B cell (primary cell): ENCODE measurements around the gene CEP164. TPM values are rescaled to one million over a fixed set of nuclear protein-coding genes. Genes with fewer than 3 reads are reported as not detected.

ENCODE experiments used
- ATAC-seq: fragments of 200-7000 bp; cut with Tn5 transposase; one replicate; pipeline ENCODE4 v1.10.0; 2021; ENCODE audit warnings: low read depth, mild to moderate bottlenecking, moderate number of reproducible peaks, moderate library complexity
- CTCF ChIA-PET: fragments of 350-600 bp; sonication (Branson Sonifier 250); formaldehyde crosslinking; loops from one replicate; lab custom pipeline; 2021; ENCODE audit warnings: antibody characterized with exemption, inconsistent platforms; lab: Charles Lee
- POLR2A ChIA-PET: fragments of 350-600 bp; sonication (Branson Sonifier 250); formaldehyde crosslinking; loops from one replicate; lab custom pipeline; 2021; ENCODE audit warnings: antibody characterized with exemption; lab: Charles Lee
- DNase-seq: peaks from one replicate; pipeline ENCODE4 v3.0.0; 2013
- H2AFZ ChIP-seq: 2 replicates; pipeline ENCODE4 v1.6.1; 2012; ENCODE audit warnings: mild to moderate bottlenecking, low read depth, low read length; ENCODE audit not compliant: insufficient read depth, poor library complexity, severe bottlenecking
- H3K27ac ChIP-seq, 2 donors: 1 replicate in 1 of 2; 2 replicates in 1 of 2; pipeline ENCODE4 v1.5.1; 2012 to 2013; ENCODE audit warnings: low read length in 2 of 2, mild to moderate bottlenecking in 2 of 2, moderate library complexity in 1 of 2
- H3K27me3 ChIP-seq, 4 experiments: fragments of 200-600 bp in 1 of 4; sonication (generic) in 1 of 4; replicated peaks in 1 of 4; 1 replicate in 2 of 4; 2 replicates in 2 of 4; pipeline versions ENCODE4 v1.6.1 to v1.7.0; 2013 to 2016; ENCODE audit warnings: low read length in 3 of 4, mild to moderate bottlenecking in 2 of 4, mixed read lengths in 1 of 4, moderate library complexity in 1 of 4; ENCODE audit not compliant: insufficient read depth in 4 of 4, control insufficient read depth in 3 of 4; ENCODE audit errors: control extremely low read depth in 1 of 4
- H3K36me3 ChIP-seq, 2 experiments: replicated peaks in 1 of 2; 1 replicate in 1 of 2; 2 replicates in 1 of 2; pipeline versions ENCODE4 v1.6.1 to v1.7.1; 2013; ENCODE audit warnings: low read length in 1 of 2; ENCODE audit not compliant: insufficient read depth in 2 of 2, control insufficient read depth in 1 of 2; ENCODE audit errors: control extremely low read depth in 1 of 2, extremely low read depth in 1 of 2
- H3K4me1 ChIP-seq, 2 donors: fragments of 200-600 bp in 1 of 2; sonication (generic) in 1 of 2; 1 replicate in 1 of 2; 2 replicates in 1 of 2; pipeline versions ENCODE4 v1.5.1 to v1.6.1; 2013 to 2017; ENCODE audit warnings: low read length in 2 of 2; ENCODE audit not compliant: control insufficient read depth in 2 of 2, insufficient read depth in 2 of 2
- H3K4me2 ChIP-seq: replicated peaks from 2 replicates; pipeline ENCODE3; 2012; ENCODE audit warnings: mild to moderate bottlenecking, low read depth, low read length; ENCODE audit not compliant: poor library complexity, severe bottlenecking
- H3K4me3 ChIP-seq, 5 experiments: fragments of 200-600 bp in 1 of 5; sonication (generic) in 1 of 5; 1 replicate in 3 of 5; 2 replicates in 2 of 5; pipeline versions ENCODE4 v1.5.1 to v1.7.0; 2011 to 2016; ENCODE audit warnings: low read length in 4 of 5, mild to moderate bottlenecking in 4 of 5, low read depth in 2 of 5, control low read depth in 1 of 5, moderate library complexity in 1 of 5; ENCODE audit not compliant: insufficient read depth in 1 of 5; ENCODE audit errors: control extremely low read depth in 1 of 5, extremely low read depth in 1 of 5
- H3K79me2 ChIP-seq: fragments of 200-600 bp; sonication (generic); one replicate; pipeline ENCODE4 v1.6.0; 2016; ENCODE audit warnings: low read length; ENCODE audit not compliant: control insufficient read depth, insufficient read depth
- H3K9ac ChIP-seq: fragments of 200-600 bp; sonication (generic); 2 replicates; pipeline ENCODE4 v1.6.1; 2017; ENCODE audit warnings: mild to moderate bottlenecking, low read length, moderate library complexity
- H3K9me3 ChIP-seq, 3 donors: one replicate each; pipeline versions ENCODE4 v1.6.1 to v1.7.1; 2013; ENCODE audit warnings: low read length in 2 of 3; ENCODE audit not compliant: control insufficient read depth in 2 of 3, insufficient read depth in 1 of 3; ENCODE audit errors: control extremely low read depth in 1 of 3
- H4K20me1 ChIP-seq: 2 replicates; pipeline ENCODE4 v1.6.0; 2012; ENCODE audit warnings: mild to moderate bottlenecking, low read length; ENCODE audit not compliant: insufficient read depth, control insufficient read depth, poor library complexity, severe bottlenecking
- H3K27ac Mint-ChIP-seq: one replicate; pipeline ENCODE4 v1.8.0; 2021; ENCODE audit warnings: mixed read lengths
- H3K27me3 Mint-ChIP-seq: one replicate; pipeline ENCODE4 v1.8.0; 2021; ENCODE audit warnings: mixed read lengths
- H3K4me1 Mint-ChIP-seq: one replicate; pipeline ENCODE4 v1.8.0; 2021; ENCODE audit warnings: mixed read lengths
- H3K4me3 Mint-ChIP-seq: one replicate; pipeline ENCODE4 v1.8.0; 2021; ENCODE audit warnings: mixed read lengths
- H3K9me3 Mint-ChIP-seq: one replicate; pipeline ENCODE4 v1.8.0; 2022; ENCODE audit warnings: mixed read lengths; ENCODE audit not compliant: insufficient read depth
- EZH2 ChIP-seq: IDR thresholded peaks from 2 replicates; pipeline ENCODE4 v1.6.1; 2012; ENCODE audit warnings: borderline replicate concordance, low read depth, mild to moderate bottlenecking, moderate library complexity, low read length; ENCODE audit not compliant: insufficient read depth, poor library complexity, severe bottlenecking
- WGBS: methylation state at CpG from one replicate; pipeline ENCODE4 v1.1.5; 2013; ENCODE audit warnings: missing lambda C conversion rate; ENCODE audit not compliant: insufficient coverage; 5-methylcytosine and 5-hydroxymethylcytosine counted together
- intact Hi-C: fragments of 100-400 bp; cut with micrococcal nuclease; formaldehyde crosslinking; loops from one replicate; pipeline ENCODE4 v1.10.0; 2022
- polyA plus RNA-seq: library from polyadenylated mRNA; depleted of rRNA; stranded (reverse); fragments of >200 nt; gene quantifications from 2 replicates; pipeline ENCODE4 v1.2.3, GENCODE V29; 2012
- total RNA-seq, 2 donors: library from RNA; stranded (reverse); fragments of 120-200 nt in 1 of 2; gene quantifications; 1 replicate in 1 of 2; 2 replicates in 1 of 2; pipeline versions ENCODE4 v1.2.3 to v1.2.4, GENCODE V29; 2013 to 2022
- TF ChIP-seq, protein P1 (sequence below): fragments of 200-600 bp; IDR thresholded peaks from one replicate; pipeline ENCODE4 v1.8.0; 2022; ENCODE audit warnings: antibody characterized with exemption, mild to moderate bottlenecking

The CEP164 gene
- total and polyA plus RNA-seq, 2 donors (not counting 1 experiment from before 2014, with no cell fraction given): 31.5 to 54.8 TPM

DNA sequence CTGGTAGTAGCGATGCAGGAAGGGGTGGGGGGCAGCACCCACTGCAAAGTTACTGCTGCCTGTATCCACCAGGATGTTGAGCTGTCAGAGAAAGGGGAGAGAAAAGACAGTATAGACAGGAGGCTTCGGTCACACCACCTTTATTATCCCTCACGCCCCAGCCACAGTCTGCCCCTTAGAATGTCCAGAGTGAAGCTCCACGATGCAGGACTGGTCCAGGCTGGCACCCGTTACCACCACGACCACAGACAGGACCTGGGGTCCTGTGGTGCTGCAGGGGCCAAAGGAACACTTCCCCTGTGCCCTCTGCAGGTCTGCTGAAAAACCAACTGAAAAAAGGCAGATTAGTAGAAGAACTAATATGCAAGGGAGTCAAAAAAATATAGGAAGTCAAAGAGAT, 30.8 kb upstream of the CEP164 start:
- intact Hi-C loops: no loop called here
- H3K27ac ChIP-seq: no peak overlapping the region
- no peak overlapping the region for H3K4me3 ChIP-seq
- H3K4me3 Mint-ChIP-seq: no peak overlapping the region
- no peaks in the 10 kb centered on the region for H3K4me1 Mint-ChIP-seq
- no peak overlapping the region for H3K27ac Mint-ChIP-seq
- H2AFZ ChIP-seq: no peak overlapping the region
- H3K36me3 ChIP-seq: no peaks in the 10 kb centered on the region
- no peaks in the 10 kb centered on the region for H3K79me2 ChIP-seq
- no peak overlapping the region for H3K9ac ChIP-seq
- no peak for DNase-seq
- no peaks in the 10 kb centered on the region for H3K27me3 ChIP-seq
- H3K4me1 ChIP-seq: no peaks in the 10 kb centered on the region
- no peak for ATAC-seq
- no peak overlapping the region for H3K4me2 ChIP-seq
- ChIA-PET CTCF (no interaction called here), POLR2A (no interaction called here)
- no peak for TF ChIP-seq EZH2
- TF ChIP-seq, protein P1, sequence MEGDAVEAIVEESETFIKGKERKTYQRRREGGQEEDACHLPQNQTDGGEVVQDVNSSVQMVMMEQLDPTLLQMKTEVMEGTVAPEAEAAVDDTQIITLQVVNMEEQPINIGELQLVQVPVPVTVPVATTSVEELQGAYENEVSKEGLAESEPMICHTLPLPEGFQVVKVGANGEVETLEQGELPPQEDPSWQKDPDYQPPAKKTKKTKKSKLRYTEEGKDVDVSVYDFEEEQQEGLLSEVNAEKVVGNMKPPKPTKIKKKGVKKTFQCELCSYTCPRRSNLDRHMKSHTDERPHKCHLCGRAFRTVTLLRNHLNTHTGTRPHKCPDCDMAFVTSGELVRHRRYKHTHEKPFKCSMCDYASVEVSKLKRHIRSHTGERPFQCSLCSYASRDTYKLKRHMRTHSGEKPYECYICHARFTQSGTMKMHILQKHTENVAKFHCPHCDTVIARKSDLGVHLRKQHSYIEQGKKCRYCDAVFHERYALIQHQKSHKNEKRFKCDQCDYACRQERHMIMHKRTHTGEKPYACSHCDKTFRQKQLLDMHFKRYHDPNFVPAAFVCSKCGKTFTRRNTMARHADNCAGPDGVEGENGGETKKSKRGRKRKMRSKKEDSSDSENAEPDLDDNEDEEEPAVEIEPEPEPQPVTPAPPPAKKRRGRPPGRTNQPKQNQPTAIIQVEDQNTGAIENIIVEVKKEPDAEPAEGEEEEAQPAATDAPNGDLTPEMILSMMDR: no peak
- 93% methylated on average over 4 of the region's 6 CpGs for WGBS
- no peaks in the 10 kb centered on the region for H3K9me3 Mint-ChIP-seq
- H4K20me1 ChIP-seq: no peaks in the 10 kb centered on the region
- peaks cover 3% of the 10 kb centered on the region for H3K27me3 Mint-ChIP-seq
- no peaks in the 10 kb centered on the region for H3K9me3 ChIP-seq

DNA sequence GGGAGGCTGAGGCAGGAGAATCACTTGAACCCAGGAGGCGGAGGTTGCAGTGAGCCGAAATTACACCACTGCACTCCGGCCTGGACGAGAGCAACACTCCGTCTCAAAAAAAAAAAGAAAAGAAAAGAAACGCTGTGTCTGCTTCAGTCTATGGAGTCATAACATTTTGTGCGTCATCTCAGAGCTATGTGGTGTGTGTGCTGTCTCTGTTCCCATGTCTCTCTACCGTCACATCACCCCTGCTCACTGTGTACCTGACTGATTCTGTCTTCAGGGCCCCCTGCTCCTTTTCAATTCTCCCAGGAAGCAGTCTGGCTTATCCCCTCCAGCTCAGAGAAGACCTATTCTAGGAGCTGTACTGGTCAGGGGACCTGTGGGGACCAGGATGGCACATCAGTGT, 29.5 kb upstream of the CEP164 start:
- Mint-ChIP-seq H3K27ac (no peak overlapping the region), H3K4me1 (no peaks in the 10 kb centered on the region), H3K9me3 (no peaks in the 10 kb centered on the region), H3K27me3 (peaks cover 3% of the 10 kb centered on the region), H3K4me3 (no peak overlapping the region)
- no peak overlapping the region for H3K4me2 ChIP-seq
- H4K20me1 ChIP-seq: no peaks in the 10 kb centered on the region
- H3K4me3 ChIP-seq: no peak overlapping the region
- H3K4me1 ChIP-seq: no peaks in the 10 kb centered on the region
- TF ChIP-seq, protein P1: no peak
- CTCF ChIA-PET: interaction anchor here (0.7 kb wide), 1 partner anchor 14 kb away, joined by 4 read pairs; no protein-coding TSS in a partner anchor
- POLR2A ChIA-PET: no interaction called here
- H2AFZ ChIP-seq: no peak overlapping the region
- 96% methylated on average over 6 of the region's 8 CpGs for WGBS
- no peaks in the 10 kb centered on the region for H3K36me3 ChIP-seq
- no peak for ATAC-seq
- no peaks in the 10 kb centered on the region for H3K27me3 ChIP-seq
- no peaks in the 10 kb centered on the region for H3K79me2 ChIP-seq
- DNase-seq: no peak
- no peak overlapping the region for H3K9ac ChIP-seq
- no peak overlapping the region for H3K27ac ChIP-seq
- intact Hi-C loops: no loop called here
- no peaks in the 10 kb centered on the region for H3K9me3 ChIP-seq
